Activated gamma-delta T cell treated with Interleukin-2 at 50 U/mL for 16 hours (primary cell): ENCODE data around the gene TBCE.
"Not testable (repeated sequence)": the region's sequence is repeated elsewhere in the genome, so short reads cannot be mapped to it uniquely, and the experiment has no call there.

Source experiments
- DNase-seq: peaks from one replicate; pipeline ENCODE4 v3.0.0-alpha.2; 2020

Gene TBCE

GRCh38 chr1:235357485-235358373, 9.5 kb upstream of the TBCE start:
- DNase-seq: no peak

DNA sequence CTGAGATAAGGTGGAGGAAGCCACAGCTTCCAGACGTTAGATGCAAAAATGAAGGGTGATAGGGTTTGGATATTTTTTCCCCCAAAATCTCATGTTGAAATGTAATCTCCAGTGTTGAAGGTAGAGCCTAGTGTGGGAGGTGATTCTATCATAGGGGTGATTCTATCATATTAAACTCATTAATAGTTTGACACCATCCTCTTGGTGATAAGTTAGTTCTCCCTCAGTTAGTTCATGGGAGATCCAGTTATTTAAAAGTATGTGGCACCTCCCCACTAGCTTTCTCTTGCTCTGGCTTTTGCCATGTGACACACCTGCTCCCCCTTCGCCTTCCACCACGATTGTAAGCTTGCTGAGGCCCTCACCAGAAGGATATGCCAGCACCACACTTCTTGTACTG, 8.3 kb upstream of the TBCE start:
- DNase-seq: no peak

DNA sequence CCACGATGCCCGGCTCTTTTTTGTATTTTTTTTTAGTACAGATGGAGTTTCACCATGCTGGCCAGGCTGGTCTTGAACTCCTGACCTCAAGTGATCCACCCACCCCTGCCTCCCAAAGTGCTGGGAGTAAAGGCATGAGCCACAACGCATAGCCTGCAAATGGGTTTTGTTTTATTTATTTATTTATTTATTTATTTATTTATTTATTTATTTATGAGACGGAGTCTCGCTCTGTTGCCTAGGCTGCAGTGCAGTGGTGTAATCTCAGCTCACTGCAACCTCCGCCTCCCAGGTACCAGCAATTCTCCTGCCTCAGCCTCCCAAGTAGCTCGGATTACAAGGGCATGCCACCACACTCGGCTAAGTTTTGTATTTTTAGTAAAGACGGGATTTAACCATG, 3.0 kb upstream of the TBCE start:
- not testable (repeated sequence) for DNase-seq

- DNase-seq: no peak
Measured at GRCh38 chr1:235366286-235366685, 941 bp upstream of the TBCE start.

DNA sequence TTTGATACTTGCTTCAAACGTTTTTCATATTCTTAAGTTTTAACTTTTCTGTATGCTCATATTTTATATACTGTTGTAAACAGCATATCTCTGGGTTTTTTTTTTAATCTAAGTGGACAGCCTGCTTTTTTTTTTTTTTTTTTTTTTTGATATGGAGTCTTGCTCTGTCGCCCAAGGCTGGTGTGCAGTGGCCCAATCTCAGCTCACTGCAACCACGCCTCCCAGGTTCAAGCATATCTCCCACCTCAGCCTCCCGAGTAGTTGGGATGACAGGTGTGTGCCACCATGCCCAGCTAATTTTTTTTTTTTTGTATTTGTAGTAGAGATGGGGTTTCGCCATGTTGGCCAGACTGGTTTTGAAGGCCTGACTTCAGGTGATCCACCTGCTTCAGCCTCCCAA, 1.2 kb downstream of the TBCE start:
- no peak for DNase-seq

- DNase-seq: no peak
Measured at GRCh38 chr1:235369802-235370201, 2.6 kb downstream of the TBCE start.

GRCh38 chr1:235375919-235376605, 8.8 kb downstream of the TBCE start:
- DNase-seq: no peak

DNA sequence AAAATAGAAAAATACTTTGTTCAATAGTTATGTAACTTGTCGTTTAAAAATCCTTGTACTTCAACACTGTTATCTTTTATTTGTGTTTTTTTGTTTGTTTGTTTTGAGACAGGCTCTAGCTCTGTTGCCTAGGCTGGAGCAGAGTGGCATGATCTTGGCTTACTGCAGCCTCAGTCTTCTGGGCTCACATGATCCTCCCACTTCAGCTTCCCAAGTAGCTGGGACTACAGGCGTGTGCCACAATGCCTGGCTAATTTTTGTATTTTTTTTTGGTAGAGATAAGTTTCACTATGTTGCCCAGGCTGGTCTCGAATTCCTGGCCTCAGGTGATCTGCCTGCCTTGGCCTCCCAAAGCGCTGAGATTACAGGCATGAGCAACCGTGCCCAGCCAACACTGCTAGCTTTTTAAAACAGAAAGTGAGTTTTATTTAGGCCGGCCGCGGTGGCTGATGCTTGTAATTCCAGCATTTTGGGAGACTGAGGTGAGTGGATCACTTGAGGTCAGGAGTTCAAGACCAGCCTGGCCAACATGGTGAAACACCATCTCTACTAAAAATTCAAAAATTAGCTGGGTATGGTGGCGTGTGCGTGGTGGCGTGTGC, 11.0 kb downstream of the TBCE start:
- not testable (repeated sequence) for DNase-seq

DNA sequence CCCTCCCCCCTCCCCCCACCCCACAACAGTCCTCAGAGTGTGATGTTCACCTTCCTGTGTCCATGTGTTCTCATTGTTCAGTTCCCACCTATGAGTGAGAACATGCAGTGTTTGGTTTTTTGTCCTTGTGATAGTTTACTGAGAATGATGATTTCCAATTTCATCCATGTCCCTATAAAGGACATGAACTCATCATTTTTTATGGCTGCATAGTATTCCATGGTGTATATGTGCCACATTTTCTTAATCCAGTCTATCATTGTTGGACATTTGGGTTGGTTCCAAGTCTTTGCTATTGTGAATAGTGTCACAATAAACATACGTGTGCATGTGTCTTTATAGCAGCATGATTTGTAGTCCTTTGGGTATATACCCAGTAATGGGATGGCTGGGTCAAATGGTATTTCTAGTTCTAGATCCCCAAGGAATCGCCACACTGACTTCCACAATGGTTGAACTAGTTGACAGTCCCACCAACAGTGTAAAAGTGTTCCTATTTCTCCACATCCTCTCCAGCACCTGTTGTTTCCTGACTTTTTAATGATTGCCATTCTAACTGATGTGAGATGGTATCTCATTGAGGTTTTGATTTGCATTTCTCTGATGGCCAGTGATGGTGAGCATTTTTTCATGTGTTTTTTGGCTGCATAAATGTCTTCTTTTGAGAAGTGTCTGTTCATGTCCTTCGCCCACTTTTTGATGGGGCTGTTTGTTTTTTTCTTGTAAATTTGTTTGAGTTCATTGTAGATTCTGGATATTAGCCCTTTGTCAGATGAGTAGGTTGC, 14.9 kb downstream of the TBCE start:
- not testable (repeated sequence) for DNase-seq

GRCh38 chr1:235385633-235386032, 18.4 kb downstream of the TBCE start:
- not testable (repeated sequence) for DNase-seq

- no peak for DNase-seq
Measured at GRCh38 chr1:235391874-235392273, 24.6 kb downstream of the TBCE start.

DNA sequence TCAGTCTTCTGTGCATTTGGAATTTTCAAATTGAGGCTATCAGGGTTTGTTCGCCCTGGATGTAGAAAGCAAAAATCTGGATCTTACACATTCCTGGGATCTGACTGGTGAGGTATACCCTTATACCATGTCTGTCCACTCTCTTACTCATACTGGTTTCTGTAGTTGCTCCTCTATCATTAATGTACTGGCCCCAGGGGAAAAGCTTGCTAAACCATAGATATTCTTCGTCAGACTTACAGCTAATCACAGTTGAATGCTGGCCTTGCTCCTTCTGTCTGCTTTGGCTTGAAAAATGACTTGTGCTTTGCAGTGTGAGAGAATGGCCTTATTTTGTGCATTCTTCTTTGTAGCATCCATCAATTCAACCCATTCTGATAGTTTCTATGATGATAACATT, 30.5 kb downstream of the TBCE start:
- no peak for DNase-seq

DNA sequence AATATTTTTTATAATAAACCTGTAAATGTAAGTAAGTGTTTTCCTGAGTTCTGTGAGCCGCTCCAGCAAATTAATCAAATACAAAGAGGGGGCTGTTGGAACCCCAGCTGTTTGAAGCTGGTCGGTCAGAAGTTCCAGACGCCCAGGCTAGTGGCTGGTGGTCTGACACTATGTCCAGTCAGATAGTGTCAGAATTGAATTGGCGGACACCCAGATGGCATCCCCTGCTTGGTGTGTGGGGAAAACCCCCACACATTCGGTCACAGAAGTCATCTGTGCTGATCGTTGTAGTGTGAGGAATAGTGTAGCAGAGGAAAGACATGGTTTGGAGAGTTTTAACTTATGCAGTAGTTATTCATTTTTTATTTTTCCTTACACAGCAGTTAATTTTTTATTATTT, 32.4 kb downstream of the TBCE start:
- no peak for DNase-seq

GRCh38 chr1:235401251-235401650, 34.0 kb downstream of the TBCE start:
- DNase-seq: no peak

DNA sequence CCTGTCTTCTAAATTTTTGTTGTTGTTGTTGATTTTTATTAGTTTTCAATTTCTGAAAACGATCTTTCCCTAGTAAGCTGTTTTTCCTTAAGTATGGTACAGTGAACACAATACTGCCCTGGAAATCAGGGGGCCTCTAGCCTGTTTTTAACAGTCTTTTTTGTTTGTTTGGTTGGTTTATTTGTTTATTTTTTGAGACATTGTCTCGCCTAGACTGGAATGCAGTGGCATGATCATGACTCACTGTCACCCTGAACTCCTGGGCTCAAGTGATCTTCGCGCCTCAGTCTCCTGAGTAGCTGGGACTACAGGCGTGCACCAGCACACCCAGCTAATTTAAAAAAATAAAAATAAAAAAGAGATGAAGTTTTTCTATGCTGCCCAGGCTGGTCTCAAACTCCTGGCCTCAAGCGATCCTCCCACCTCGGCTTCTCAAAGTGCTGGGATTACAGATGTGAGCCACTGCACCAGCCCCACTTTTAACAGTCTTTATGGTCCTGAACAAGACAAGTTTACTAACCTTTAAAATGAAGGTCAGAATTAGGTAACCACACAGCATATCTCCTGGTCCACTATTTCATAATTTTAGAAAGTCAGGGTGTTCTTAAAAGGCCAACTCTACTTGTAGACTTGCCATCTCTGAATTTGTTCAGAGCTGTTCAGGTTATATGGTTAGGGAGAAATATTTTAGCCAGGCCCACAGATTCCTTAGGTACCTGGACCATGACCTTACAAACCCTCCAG, 35.4 kb downstream of the TBCE start:
- no peak for DNase-seq

DNA sequence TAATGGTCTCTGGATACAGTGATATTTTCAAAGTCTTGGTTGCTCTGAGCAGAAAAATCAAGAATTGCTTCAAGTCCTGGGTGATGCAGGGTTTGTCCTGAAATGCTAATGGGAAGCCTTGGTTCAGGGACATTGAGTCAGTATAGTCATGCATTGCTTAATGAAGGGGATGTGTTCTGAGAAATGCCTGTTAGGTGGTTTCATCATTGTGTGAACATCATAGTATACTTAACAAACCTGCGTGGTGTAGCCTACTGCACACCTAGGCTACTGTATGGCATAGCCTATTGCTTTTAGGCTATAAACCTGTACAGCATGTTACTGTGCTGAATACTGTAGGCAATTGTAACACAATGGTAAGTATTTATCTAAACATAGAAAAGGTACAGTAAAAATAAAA, 36.4 kb downstream of the TBCE start:
- no peak for DNase-seq

- DNase-seq: no peak
Measured at GRCh38 chr1:235404190-235404589, 37.0 kb downstream of the TBCE start.

DNA sequence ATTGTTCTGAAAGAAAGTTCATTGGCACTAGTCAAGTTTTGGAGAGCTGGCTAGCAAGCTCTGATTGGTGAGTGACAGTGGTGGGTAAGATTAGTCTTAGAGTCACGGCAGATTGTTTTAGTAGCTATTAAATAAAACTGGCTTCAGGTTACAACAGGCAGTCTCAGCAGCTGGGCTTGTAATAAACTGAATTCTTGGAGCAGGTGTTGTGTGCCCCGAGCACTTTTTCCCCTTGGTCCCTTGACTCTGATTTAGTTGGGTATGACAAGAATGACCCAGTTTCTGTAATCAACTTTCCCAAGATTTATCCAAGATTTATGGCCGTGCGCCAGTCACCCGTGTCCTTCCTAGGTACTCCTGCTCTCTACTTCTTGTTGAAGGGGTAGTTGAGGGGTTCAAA, 40.2 kb downstream of the TBCE start:
- no peak for DNase-seq

DNA sequence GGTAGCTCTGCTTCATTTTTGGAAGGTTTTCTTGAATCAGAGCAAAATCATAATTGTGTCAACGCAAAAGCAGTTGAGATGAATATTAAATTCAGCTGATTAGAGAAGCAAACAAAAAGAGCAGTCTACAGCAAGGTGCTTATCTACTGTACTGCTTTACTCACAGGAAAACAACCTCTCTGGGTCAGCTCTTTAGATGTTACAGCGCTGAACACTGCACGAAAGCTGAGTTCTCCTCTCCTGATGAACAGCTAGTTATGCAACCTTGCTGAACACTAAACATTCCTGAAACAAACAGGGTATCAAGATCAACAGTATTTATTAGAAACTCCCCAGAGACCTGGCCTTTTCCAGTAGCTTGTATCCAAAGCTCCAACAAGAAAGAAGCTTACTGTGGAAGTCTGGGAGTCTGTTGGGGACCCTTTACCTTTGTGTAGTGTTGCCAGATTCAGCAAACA, 41.3 kb downstream of the TBCE start:
- no peak for DNase-seq

GRCh38 chr1:235409042-235409820, 42.0 kb downstream of the TBCE start:
- no peak for DNase-seq

DNA sequence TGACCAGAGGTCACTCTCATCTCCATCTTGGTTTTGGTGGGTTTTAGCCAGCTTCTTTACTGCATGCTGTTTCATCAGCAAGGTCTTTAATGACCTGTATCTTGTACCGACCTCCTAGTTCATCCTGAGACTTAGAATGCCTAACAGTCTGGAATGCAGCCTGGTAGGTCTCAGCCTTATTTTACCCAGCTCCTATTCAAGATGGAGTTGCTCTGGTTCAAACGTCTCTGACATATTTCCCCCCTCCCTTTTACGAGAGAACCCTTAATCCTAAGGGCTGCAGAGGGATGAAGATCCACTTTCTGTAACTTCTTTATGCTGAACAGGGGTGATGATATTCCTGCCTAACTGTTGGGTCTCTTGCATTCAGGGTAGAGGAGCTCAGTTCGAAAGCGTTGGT, 43.2 kb downstream of the TBCE start:
- no peak for DNase-seq
